ENCODE results near the gene C1orf50.
A peak's percentile ranks its signal among the peaks of the same experiment; 100 is the strongest.
"Not testable (repeated sequence)": the region's sequence is repeated elsewhere in the genome, so short reads cannot be mapped to it uniquely, and the experiment has no call there.

C1orf50 gene

DNA sequence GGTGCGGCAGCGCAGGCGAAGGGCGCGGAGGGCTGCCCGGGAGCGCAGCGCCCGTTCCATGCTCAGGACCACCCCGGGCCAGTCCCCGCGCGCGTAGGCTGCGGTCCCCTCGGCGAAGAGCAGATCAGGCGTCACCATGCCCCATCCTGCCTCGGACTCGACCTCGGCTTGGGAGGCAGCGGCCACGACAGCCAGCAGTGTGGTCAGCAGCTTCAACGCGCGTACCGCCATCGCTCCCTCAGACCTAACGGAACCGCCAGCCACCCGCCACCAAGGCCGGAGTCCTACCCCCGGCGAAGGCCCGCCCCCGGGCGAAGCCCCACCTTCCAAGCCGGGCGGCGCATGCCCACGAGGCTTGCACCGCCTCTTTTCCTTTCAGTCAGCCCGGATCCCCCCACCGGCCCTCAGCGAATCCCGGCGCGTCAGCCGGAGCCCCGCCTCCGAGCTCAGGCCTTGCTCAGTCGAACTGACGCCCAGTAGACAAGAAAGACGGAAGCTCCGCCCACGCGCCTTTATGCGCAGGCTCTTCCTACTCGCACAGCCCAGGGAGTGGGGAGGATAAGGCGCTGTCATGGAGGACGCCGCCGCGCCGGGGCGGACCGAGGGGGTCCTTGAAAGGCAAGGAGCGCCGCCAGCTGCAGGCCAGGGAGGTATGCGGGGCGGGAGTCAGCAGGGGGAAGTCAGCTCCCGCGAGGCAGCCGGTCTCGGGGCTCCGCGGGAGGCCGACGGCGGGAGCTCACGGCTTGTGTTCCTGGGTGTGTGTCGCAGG is at the start of gene C1orf50, which contains the start of gene P3H1:
Gene C1orf50, plus strand, starts transcription at position 509 of the 769 bp plus-strand sequence. Its CDS starts 63 bp downstream, at position 572.
Gene P3H1, minus strand, starts transcription at position 288 of the 769 bp plus-strand sequence. Its CDS starts 57 bp downstream, at position 231.
- peak within 1 kb of the TSS; percentile 100 for H3K4me3 ChIP-seq (ENCODE audit: low read depth, low read length)
- TF ChIP-seq CTCF (conservative IDR thresholded peaks at IDR 0.05; ENCODE audit: low read depth, low read length) = no peak
- peak; percentile 99 for DNase-seq (ENCODE audit: low read depth)

DNA sequence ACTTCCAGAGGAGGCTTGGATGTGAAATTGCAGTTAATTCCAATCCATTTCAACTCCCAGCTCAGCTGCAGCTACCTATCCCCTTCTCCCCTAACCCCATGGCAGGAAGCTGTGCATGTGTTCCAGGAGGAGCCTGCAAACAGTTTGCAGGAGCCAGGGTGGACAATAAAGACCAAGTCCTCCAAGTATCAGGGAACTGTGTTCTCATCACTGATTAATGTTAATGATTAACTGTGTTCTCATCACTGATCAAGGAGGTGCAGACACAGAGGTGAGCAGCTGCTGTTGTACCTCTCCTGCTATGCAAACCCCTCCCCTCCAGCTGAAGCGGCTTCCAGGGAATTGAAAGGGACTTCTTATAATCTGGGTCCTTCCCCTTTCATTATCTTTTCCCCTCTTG is 46.2 kb upstream of the C1orf50 start:
- no peak for TF ChIP-seq CTCF (conservative IDR thresholded peaks at IDR 0.05; ENCODE audit: low read depth, low read length)
- no peak overlapping the region for H3K4me3 ChIP-seq (ENCODE audit: low read depth, low read length)
- no peak for DNase-seq (ENCODE audit: low read depth)

DNA sequence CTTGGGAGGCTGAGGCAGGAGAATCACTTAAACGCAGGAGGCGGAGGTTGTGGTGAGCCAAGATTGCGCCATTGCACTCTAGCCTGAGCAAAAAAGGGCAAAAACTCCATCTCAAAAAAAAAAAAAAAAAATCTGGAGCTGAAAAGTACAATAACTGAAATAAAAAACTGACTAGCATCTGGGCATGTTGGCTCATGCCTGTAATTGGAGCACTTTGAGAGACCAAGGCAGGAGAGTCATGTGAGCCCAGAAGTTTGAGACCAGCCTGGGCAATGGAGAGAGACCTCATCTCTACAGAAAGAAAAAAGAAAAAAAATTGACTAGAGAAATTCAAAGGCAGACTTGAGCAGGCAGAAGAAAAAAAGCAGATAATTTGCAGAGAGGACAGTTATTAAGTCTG is 45.1 kb upstream of the C1orf50 start:
- no peak for DNase-seq (ENCODE audit: low read depth)
- no peak overlapping the region for H3K4me3 ChIP-seq (ENCODE audit: low read depth, low read length)
- no peak for TF ChIP-seq CTCF (conservative IDR thresholded peaks at IDR 0.05; ENCODE audit: low read depth, low read length)

- not testable (repeated sequence) for DNase-seq (ENCODE audit: low read depth); H3K4me3 ChIP-seq (ENCODE audit: low read depth, low read length)
Measured at GRCh38 chr1:42722403-42722802, 44.6 kb upstream of the C1orf50 start.

DNA sequence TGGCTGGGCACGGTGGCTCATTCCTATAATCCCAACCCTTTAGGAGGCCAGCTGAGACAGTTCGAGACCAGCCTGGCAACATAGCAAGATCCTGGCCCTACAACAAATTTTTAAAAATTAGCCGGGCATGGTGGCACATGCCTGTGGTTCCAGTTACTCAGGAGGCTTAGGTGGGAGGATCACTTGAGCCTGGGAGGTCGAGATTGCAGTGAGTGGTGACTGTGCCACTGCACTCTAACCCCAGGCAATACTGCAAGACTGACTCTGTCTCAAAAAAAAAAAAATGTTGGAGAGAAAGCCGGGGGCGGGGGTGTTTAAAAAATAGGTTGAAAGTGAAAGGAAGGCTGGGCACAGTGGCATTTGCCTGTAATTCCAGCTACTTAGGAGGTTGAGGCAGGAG is 43.5 kb upstream of the C1orf50 start:
- H3K4me3 ChIP-seq (ENCODE audit: low read depth, low read length) = no peak overlapping the region
- TF ChIP-seq CTCF (conservative IDR thresholded peaks at IDR 0.05; ENCODE audit: low read depth, low read length) = no peak
- DNase-seq (ENCODE audit: low read depth) = no peak

DNA sequence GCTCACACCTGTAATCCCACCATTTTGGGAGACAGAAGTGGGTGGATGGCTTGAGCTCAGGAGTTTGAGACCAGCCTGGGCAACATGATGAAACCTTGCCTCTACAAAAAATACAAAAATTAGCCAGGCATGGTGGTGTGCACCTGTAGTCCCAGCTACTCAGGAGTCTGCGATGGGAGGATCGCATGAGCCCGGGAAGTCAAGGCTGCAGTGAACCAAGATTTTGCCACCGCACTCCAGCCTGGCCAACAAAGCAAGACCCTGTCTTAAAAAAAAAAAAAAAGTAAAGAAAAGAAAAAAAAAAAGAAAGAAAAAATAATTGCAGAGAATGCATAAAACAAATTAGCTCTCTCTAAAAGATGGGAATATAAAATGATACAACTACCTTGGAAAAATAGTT is 41.2 kb upstream of the C1orf50 start:
- H3K4me3 ChIP-seq (ENCODE audit: low read depth, low read length); DNase-seq (ENCODE audit: low read depth): not testable (repeated sequence)

DNA sequence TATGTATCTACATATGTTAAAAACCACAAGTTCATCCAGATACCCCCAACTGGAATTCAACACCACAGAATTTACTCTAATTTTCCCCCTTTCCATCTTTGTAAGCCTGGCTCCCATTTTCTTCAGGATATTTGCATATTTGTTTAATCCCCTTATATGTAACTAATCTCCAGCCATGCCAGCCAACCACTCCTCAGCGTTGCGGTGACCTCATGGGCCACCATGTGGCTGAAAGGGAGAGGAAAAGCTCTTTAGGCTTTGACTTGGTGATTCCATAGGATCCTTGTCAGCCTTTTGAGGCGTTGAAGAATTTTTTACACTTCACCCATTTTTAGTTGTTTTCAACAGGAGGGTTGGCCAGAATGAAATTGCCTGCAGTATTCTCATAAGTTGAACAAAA is 37.0 kb upstream of the C1orf50 start:
- DNase-seq (ENCODE audit: low read depth) = no peak
- TF ChIP-seq CTCF (conservative IDR thresholded peaks at IDR 0.05; ENCODE audit: low read depth, low read length) = no peak
- H3K4me3 ChIP-seq (ENCODE audit: low read depth, low read length) = no peak overlapping the region

DNA sequence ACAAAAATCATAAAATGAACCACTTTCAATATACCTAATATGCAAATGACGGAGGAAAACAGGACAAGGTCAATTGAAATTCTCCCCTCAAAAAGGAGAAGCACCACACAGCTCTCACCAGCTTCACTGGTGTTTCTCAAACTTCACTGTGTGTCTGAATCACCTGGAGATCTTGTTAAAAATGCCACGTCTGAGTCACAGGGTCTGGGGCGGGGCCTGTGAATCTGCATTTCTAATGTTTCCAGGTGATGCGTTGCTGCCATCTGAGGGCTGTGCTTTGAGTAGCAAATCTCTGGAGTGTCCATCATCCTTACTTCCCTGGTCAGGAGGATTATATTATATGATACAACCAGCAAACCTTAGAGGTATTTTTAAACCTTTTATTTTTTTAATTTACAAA is 36.1 kb upstream of the C1orf50 start:
- DNase-seq (ENCODE audit: low read depth) = no peak
- TF ChIP-seq CTCF (conservative IDR thresholded peaks at IDR 0.05; ENCODE audit: low read depth, low read length) = no peak
- H3K4me3 ChIP-seq (ENCODE audit: low read depth, low read length) = no peak overlapping the region

All from choroid plexus epithelial cell (primary cell).